Fibroblast of skin of abdomen (primary cell): ENCODE measurements around the gene SUGP2. TPM values are rescaled to one million over a fixed set of nuclear protein-coding genes. Genes with fewer than 3 reads are reported as not detected.

ENCODE experiments used
- DNase-seq: peaks from one replicate; pipeline ENCODE4 v3.0.0-alpha.2; 2013
- polyA plus RNA-seq, 2 experiments: library from polyadenylated mRNA; unstranded; fragments of 120-200 nt; gene quantifications; one replicate each; pipeline ENCODE4 v1.2.1, GENCODE V29; 2013; ENCODE audit not compliant: insufficient read length in 2 of 2

The SUGP2 gene
- polyA plus RNA-seq (2013, experiment 1 of 2; ENCODE audit: insufficient read length): 64.1 TPM
- 61.7 TPM for polyA plus RNA-seq (2013, experiment 2 of 2; ENCODE audit: insufficient read length)

GRCh38 chr19:19033426-19034203 is at the start of gene SUGP2, which contains the start of gene ARMC6:
SUGP2 (minus strand) TSS chr19:19033517; CDS start chr19:19031071, 2,446 bp downstream.
ARMC6 (plus strand) TSS chr19:19033603; CDS start chr19:19034210, 607 bp downstream.
- DNase-seq: peak; percentile 85

GRCh38 chr19:19081642-19082151 is 48.4 kb upstream of the SUGP2 start:
- DNase-seq: no peak

- DNase-seq: no peak
Observed at GRCh38 chr19:19079571-19079970, 46.3 kb upstream of the SUGP2 start.

- DNase-seq: no peak
Observed at GRCh38 chr19:19078801-19079200, 45.5 kb upstream of the SUGP2 start.

GRCh38 chr19:19077103-19077502 is 43.8 kb upstream of the SUGP2 start:
- no peak for DNase-seq

GRCh38 chr19:19076476-19076875 is 43.2 kb upstream of the SUGP2 start:
- DNase-seq: no peak

GRCh38 chr19:19075126-19075525 is 41.8 kb upstream of the SUGP2 start:
- no peak for DNase-seq

GRCh38 chr19:19074196-19074882 is 41.0 kb upstream of the SUGP2 start:
- no peak for DNase-seq

- DNase-seq: no peak
Observed at GRCh38 chr19:19071897-19072296, 38.6 kb upstream of the SUGP2 start.

GRCh38 chr19:19068659-19069654 is 35.6 kb upstream of the SUGP2 start:
- no peak for DNase-seq

GRCh38 chr19:19067276-19068072 is 34.2 kb upstream of the SUGP2 start:
- DNase-seq: peak; percentile 20

- no peak for DNase-seq
Observed at GRCh38 chr19:19064811-19065745, 31.8 kb upstream of the SUGP2 start.

GRCh38 chr19:19064098-19064722 is 30.9 kb upstream of the SUGP2 start:
- DNase-seq: no peak

- peak; percentile 100 for DNase-seq
Observed at GRCh38 chr19:19063183-19064097, 30.1 kb upstream of the SUGP2 start, which contains the start of gene SLC25A42. SLC25A42 (plus strand) TSS chr19:19063994; CDS start chr19:19096125, 32,131 bp downstream.

GRCh38 chr19:19062454-19063182 is 29.3 kb upstream of the SUGP2 start:
- peak; percentile 36 for DNase-seq

- no peak for DNase-seq
Observed at GRCh38 chr19:19061506-19061905, 28.2 kb upstream of the SUGP2 start.

GRCh38 chr19:19059837-19060611 is 26.7 kb upstream of the SUGP2 start:
- DNase-seq: no peak
